DOHH2 (cell line): Measurements from ENCODE around the gene SHMT2.

ENCODE experiments used
- EZH2phosphoT487 ChIP-seq: fragments of 200-600 bp; sonication (generic); IDR thresholded peaks from 2 replicates; pipeline ENCODE4 v1.6.1; 2017; ENCODE audit warnings: borderline replicate concordance, mild to moderate bottlenecking, antibody characterized with exemption, low read length, moderate library complexity, mixed read lengths
- TF ChIP-seq, protein P1 (sequence below): fragments of 200-600 bp; sonication (generic); IDR thresholded peaks from one replicate; pipeline ENCODE4 v1.5.1; 2014; ENCODE audit warnings: antibody characterized with exemption, mild to moderate bottlenecking, low read depth, low read length; ENCODE audit not compliant: poor library complexity, severe bottlenecking

DNA sequence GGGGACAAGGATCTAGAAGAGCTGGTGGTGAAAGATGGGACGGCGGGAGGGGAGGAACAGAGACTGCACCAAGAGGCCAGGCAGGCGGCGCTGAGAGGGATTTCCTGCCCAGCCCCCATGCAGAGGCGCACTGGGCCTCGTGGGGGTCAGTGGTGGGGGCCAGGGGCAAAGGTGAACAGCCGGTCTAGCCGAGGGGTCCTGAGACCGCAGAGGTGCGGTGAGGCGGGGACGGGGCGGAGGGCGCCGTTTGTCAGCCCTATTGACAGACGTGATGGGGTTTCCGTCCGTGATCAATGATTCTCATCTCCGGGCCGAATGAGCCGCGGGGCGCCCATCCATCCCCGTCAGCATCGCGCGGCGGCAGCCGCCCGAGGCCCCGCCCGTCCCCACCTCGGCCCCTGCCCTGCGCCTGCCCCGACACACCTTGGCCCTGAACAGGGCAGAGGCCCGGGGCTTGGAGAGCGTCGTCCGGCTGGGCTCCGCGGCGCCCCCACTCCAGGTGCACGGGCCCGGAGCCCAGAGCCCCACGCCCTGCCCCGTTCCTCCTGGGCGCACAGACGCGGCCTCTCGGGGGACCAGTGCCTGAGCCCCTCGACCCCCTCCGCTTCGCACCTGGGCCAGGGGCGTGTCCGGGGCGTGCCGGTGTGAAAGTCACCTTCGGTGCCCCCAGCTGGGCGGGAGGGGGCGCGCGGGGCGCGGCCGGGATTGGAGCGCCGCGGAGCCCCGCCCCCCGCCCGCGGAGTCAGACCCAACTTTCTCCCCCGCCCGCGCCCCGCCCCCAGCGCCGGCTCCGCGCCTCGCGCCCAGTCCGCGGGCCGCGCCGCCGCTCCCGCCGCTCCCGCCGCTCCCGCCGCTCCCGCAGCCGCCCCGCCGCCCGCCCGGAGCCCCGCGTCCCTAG lies 13.2 kb upstream of the SHMT2 start, which contains the start of gene NXPH4:
- TF ChIP-seq, protein P1, sequence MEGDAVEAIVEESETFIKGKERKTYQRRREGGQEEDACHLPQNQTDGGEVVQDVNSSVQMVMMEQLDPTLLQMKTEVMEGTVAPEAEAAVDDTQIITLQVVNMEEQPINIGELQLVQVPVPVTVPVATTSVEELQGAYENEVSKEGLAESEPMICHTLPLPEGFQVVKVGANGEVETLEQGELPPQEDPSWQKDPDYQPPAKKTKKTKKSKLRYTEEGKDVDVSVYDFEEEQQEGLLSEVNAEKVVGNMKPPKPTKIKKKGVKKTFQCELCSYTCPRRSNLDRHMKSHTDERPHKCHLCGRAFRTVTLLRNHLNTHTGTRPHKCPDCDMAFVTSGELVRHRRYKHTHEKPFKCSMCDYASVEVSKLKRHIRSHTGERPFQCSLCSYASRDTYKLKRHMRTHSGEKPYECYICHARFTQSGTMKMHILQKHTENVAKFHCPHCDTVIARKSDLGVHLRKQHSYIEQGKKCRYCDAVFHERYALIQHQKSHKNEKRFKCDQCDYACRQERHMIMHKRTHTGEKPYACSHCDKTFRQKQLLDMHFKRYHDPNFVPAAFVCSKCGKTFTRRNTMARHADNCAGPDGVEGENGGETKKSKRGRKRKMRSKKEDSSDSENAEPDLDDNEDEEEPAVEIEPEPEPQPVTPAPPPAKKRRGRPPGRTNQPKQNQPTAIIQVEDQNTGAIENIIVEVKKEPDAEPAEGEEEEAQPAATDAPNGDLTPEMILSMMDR: no peak
- TF ChIP-seq EZH2phosphoT487: no peak
